Measurements from ENCODE around the gene YAE1. TPM values are rescaled to one million over a fixed set of nuclear protein-coding genes. Genes with fewer than 3 reads are reported as not detected.
"Not testable (repeated sequence)": the region's sequence is repeated elsewhere in the genome, so short reads cannot be mapped to it uniquely, and the experiment has no call there.

The YAE1 gene
- total RNA-seq, 2 donors from 2014 or later = 4.8 to 12.0 TPM

GRCh38 chr7:39541511-39541910 is 24.7 kb upstream of the YAE1 start:
- no peak overlapping the region for H3K27ac Mint-ChIP-seq
- no peaks in the 10 kb centered on the region for H3K36me3 Mint-ChIP-seq
- no peaks in the 10 kb centered on the region for H3K9me3 Mint-ChIP-seq
- no peak for DNase-seq (ENCODE audit: low spot score in 2 of 2)
- no peak for ATAC-seq

- Mint-ChIP-seq H3K36me3 (peaks cover 17 to 18% of the 10 kb centered on the region in 2 donors), H3K9me3 (peaks cover 12 to 15% of the 10 kb centered on the region in 2 donors)
- H3K27ac Mint-ChIP-seq; ATAC-seq; DNase-seq (ENCODE audit: low spot score in 2 of 2): not testable (repeated sequence)
Observed at GRCh38 chr7:39544774-39545173, 21.4 kb upstream of the YAE1 start.

- peaks cover 12 to 15% of the 10 kb centered on the region in 2 donors for H3K9me3 Mint-ChIP-seq
- DNase-seq (ENCODE audit: low spot score in 2 of 2) (no peak), ATAC-seq (no peak)
- H3K36me3 Mint-ChIP-seq = peaks cover 17 to 18% of the 10 kb centered on the region in 2 donors
- no peak overlapping the region for H3K27ac Mint-ChIP-seq
Observed at GRCh38 chr7:39547336-39547735, 18.9 kb upstream of the YAE1 start.

DNA sequence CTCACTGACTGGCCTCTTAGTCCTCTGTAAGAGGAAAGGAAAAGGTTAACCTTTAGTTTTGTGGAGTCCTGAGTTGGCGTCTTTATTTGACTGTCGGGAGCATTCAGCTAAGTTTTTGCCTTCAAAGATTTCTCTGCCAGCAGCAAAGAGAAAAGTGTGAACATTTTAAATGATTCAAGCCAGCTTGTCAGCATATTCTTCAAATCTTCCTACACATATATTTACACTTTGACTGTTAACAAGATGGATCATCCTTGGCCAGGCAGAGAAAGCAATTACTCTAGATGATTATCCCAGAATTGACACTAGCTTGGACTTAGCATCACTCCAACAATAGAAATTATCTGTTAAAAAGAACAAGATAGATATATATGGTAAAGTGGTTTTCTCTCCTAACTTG is 15.8 kb upstream of the YAE1 start:
- peaks cover 17 to 18% of the 10 kb centered on the region in 2 donors for H3K36me3 Mint-ChIP-seq
- peaks cover 12 to 15% of the 10 kb centered on the region in 2 donors for H3K9me3 Mint-ChIP-seq
- no peak overlapping the region for H3K27ac Mint-ChIP-seq
- DNase-seq (ENCODE audit: low spot score in 2 of 2) = no peak
- no peak for ATAC-seq

GRCh38 chr7:39553436-39553835 is 12.8 kb upstream of the YAE1 start:
- H3K9me3 Mint-ChIP-seq = peaks cover 0 to 3% of the 10 kb centered on the region in 2 donors
- H3K36me3 Mint-ChIP-seq = peaks cover 3 to 4% of the 10 kb centered on the region in 2 donors
- no peak for DNase-seq (ENCODE audit: low spot score in 2 of 2)
- no peak for ATAC-seq
- H3K27ac Mint-ChIP-seq = no peak overlapping the region

- ATAC-seq = no peak
- no peak overlapping the region for H3K27ac Mint-ChIP-seq
- no peaks in the 10 kb centered on the region for H3K9me3 Mint-ChIP-seq
- H3K36me3 Mint-ChIP-seq = no peaks in the 10 kb centered on the region
- DNase-seq (ENCODE audit: low spot score in 2 of 2) = no peak
Observed at GRCh38 chr7:39554583-39555165, 11.5 kb upstream of the YAE1 start.

- Mint-ChIP-seq H3K36me3 (no peaks in the 10 kb centered on the region), H3K9me3 (no peaks in the 10 kb centered on the region), H3K27ac (no peak overlapping the region)
- ATAC-seq (no peak), DNase-seq (ENCODE audit: low spot score in 2 of 2) (no peak)
Observed at GRCh38 chr7:39557222-39557621, 9.0 kb upstream of the YAE1 start.

GRCh38 chr7:39557911-39558310 is 8.3 kb upstream of the YAE1 start:
- no peak for ATAC-seq

DNA sequence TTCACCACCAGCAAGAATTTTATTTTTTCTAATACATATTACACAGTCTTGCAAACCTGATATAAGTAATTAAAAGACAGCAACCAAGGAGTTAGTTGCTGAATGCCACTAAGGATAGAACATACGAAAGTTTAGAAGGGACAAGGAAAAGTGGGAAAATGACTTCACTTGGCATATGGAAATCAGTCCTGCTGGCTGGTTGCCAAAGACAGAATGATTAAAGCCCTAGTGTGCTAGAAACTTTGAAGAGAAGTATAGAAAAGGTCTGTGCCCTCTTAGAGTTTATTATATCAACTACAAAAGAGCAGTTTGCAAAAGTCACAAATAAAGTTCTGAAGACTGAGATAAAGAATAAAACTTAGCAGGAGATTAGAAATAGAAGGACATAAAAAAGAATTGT is 5.8 kb upstream of the YAE1 start:
- no peak overlapping the region for H3K27ac Mint-ChIP-seq
- no peaks in the 10 kb centered on the region for H3K9me3 Mint-ChIP-seq
- peaks cover 0 to under 1% of the 10 kb centered on the region in 2 donors for H3K36me3 Mint-ChIP-seq
- DNase-seq (ENCODE audit: low spot score in 2 of 2) (no peak), ATAC-seq (no peak)

More at GRCh38 chr7:39557911-39558310, 8.3 kb upstream of the YAE1 start:
- DNase-seq (ENCODE audit: low spot score in 2 of 2) = no peak
- H3K9me3 Mint-ChIP-seq = no peaks in the 10 kb centered on the region
- no peaks in the 10 kb centered on the region for H3K36me3 Mint-ChIP-seq
- H3K27ac Mint-ChIP-seq = no peak overlapping the region

GRCh38 chr7:39560997-39561396 is 5.2 kb upstream of the YAE1 start:
- H3K27ac Mint-ChIP-seq = no peak overlapping the region
- H3K9me3 Mint-ChIP-seq = no peaks in the 10 kb centered on the region
- ATAC-seq = no peak
- no peak for DNase-seq (ENCODE audit: low spot score in 2 of 2)
- peaks cover 5 to 7% of the 10 kb centered on the region in 2 donors for H3K36me3 Mint-ChIP-seq

DNA sequence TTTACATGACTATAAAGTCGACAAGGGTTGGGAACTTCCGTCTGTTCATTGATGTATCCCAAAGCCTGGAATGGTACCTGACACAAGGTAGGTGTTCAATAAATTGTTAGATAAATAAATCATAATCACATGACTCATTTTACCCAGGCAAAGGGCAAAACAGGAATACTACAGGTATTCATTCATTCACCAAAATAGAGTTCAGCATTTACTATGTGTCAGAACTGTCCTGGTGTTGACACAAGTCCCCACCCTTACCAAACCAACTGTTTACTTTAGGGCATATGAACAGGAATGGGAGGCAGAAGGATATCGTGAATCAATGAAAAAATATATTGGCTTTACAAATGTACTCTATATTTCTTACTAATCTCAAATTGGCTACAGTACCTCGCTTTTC is 666 bp upstream of the YAE1 start:
- Mint-ChIP-seq H3K36me3 (peaks cover 11 to 15% of the 10 kb centered on the region in 2 donors), H3K27ac (peak overlapping the region; percentile 96 to 98), H3K9me3 (no peaks in the 10 kb centered on the region)
- ATAC-seq (no peak), DNase-seq (ENCODE audit: low spot score in 2 of 2) (no peak)

DNA sequence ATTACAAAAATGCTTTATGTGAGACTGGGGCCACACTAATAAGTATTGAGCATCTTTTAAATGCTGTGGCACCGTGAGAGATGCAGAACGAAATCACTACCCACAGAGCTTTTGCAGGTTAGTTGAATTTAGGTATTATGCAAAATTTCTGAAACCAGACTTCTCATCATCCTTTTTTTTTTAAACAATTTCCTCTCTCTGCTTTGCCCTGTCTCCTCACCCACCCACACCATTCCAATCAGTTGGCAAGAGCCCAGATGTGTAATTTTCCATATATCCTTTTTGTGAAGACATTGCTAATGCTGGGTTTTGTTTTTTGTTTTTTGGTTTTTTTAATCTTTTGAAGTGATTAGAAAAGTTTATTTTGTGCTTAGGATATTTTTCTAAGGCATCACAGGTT is 1.1 kb downstream of the YAE1 start:
- H3K27ac Mint-ChIP-seq = peak overlapping the region; percentile 18 to 96
- no peaks in the 10 kb centered on the region for H3K9me3 Mint-ChIP-seq
- ATAC-seq = no peak
- peaks cover 11 to 15% of the 10 kb centered on the region in 2 donors for H3K36me3 Mint-ChIP-seq
- no peak for DNase-seq (ENCODE audit: low spot score in 2 of 2)

- H3K9me3 Mint-ChIP-seq = no peaks in the 10 kb centered on the region
- no peaks in the 10 kb centered on the region for H3K36me3 Mint-ChIP-seq
- ATAC-seq (no peak), DNase-seq (ENCODE audit: low spot score in 2 of 2) (no peak)
- H3K27ac Mint-ChIP-seq = peak overlapping the region in 1 of 2 donors; percentile 33
Observed at GRCh38 chr7:39574673-39575349, 8.6 kb downstream of the YAE1 start.

DNA sequence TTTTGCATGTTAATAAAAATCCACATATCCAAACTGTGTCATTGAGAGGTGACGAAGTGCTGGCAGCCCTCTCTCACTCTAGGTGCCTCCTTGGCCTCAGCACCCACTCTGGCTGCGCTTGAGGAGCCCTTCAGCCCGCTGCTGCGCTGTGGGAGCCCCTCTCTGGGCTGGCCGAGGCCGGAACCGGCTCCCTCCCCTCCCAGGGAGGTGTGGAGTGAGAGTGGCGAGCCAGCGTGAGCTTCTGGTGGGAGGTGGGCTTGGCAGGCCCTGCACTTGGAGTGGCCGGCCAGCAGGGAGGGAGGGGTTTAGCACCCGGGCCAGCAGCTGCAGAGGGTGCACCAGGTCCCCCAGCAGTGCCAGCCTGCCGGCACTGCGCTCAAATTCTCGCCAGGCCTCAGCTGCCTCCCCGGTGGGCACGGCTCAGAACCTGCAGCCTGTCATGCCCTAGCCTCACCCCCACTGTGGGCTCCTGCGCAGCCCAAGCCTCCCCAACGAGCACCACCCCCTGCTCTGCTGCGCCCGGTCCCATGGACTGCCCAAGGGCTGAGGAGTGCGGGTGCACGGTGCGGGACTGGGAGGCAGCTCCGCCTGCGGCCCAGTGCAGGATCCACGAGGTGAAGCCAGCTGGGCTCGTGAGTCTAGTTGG is 11.1 kb downstream of the YAE1 start:
- Mint-ChIP-seq H3K27ac (no peak overlapping the region), H3K9me3 (no peaks in the 10 kb centered on the region), H3K36me3 (no peaks in the 10 kb centered on the region)
- DNase-seq (ENCODE audit: low spot score in 2 of 2) (no peak), ATAC-seq (no peak)

DNA sequence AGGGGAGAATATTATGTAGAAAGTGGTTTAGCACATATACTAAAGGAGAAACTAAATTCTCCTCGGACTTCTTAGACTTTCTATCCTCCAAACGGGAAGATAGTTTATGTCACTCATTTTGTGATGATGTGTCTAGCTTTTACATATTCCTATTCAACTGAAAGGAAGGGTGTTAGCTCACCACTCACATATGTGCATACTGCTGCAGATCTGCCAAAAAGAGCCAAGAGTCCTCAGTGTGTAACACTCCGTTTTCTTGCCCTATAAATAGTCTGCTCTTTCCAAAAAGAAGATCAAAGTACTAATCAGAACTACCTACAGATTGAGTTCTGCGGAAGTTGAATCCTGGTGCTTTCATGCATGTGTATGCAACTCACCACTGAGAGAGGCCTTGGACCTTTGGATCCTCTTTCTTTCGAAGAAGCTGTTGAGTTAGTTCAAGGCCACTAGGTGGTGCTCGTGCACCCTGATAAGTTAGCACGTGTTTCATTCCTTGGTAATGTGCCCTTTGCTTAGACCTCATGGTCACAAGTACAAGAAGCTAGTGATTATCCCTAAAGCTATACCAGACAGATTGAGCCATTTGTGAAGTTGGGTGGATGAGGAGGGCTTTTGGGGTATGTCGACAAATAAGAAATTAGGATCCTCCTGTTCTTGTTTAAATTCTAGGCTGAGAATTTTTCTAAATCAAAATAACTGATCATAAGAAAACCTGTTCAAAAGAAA is 14.1 kb downstream of the YAE1 start:
- Mint-ChIP-seq H3K27ac (peak overlapping the region; percentile 1 to 19), H3K36me3 (no peaks in the 10 kb centered on the region), H3K9me3 (no peaks in the 10 kb centered on the region)
- DNase-seq (ENCODE audit: low spot score in 2 of 2) (peak; percentile 63 to 71), ATAC-seq (peak; percentile 91 to 95)

DNA sequence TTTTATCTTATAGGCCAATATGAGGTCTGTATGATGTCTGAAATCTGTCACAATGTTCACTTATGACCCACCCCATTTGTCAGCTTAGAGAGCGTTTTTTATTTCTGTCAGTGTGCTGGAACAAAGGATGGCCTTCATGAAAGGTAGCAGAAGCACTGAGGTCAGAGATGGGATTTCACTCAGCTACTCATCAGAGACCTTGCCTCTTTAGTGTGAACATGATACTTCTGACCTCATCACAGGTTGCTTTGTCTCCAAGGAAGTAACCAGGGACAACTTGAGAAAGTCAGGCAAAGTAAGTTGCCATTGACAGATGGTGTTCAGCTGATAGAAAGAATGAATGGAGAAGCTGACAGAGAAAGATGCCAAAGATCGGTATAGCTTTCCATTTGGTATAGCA is 16.3 kb downstream of the YAE1 start:
- no peak for DNase-seq (ENCODE audit: low spot score in 2 of 2)
- ATAC-seq = peak in 1 of 2 donors; percentile 54
- H3K36me3 Mint-ChIP-seq = no peaks in the 10 kb centered on the region

GRCh38 chr7:39583539-39583938 is 17.3 kb downstream of the YAE1 start:
- no peak for DNase-seq (ENCODE audit: low spot score in 2 of 2)
- no peaks in the 10 kb centered on the region for H3K9me3 Mint-ChIP-seq
- no peak overlapping the region for H3K27ac Mint-ChIP-seq
- no peaks in the 10 kb centered on the region for H3K36me3 Mint-ChIP-seq
- ATAC-seq = no peak

More for the DNA sequence above, 16.3 kb downstream of the YAE1 start:
- no peaks in the 10 kb centered on the region for H3K9me3 Mint-ChIP-seq
- no peak overlapping the region for H3K27ac Mint-ChIP-seq
